SK-N-SH (cell line): ENCODE data around the gene APBB2.

ENCODE experiments used
- CTCF ChIP-seq: fragments of 200-600 bp; sonication (generic); IDR thresholded peaks from 2 replicates; pipeline ENCODE4 v1.6.1; 2017; ENCODE audit warnings: antibody characterized with exemption, mild to moderate bottlenecking, moderate library complexity
- EP300 ChIP-seq, 2 experiments: IDR thresholded peaks; 2 replicates each; pipeline versions ENCODE4 v1.4.0 to v1.6.1; 2012; ENCODE audit warnings: borderline replicate concordance in 1 of 2, low read depth in 1 of 2, low read length in 1 of 2
- JUND ChIP-seq: IDR thresholded peaks from 2 replicates; pipeline ENCODE4 v1.4.0; 2012
- TAF1 ChIP-seq: IDR thresholded peaks from 2 replicates; pipeline ENCODE4 v1.6.1; 2012; ENCODE audit warnings: low read depth, mild to moderate bottlenecking, low read length, moderate library complexity, borderline replicate concordance
- YY1 ChIP-seq: IDR thresholded peaks from 2 replicates; pipeline ENCODE4 v1.4.0; 2012; ENCODE audit warnings: low read depth, mild to moderate bottlenecking
- TF ChIP-seq, protein P1 (sequence below): fragments of 150-350 bp; IDR thresholded peaks from 2 replicates; pipeline ENCODE4 v1.6.1; 2016; ENCODE audit warnings: mild to moderate bottlenecking, low read depth, low read length
- TF ChIP-seq, protein P2 (sequence below): fragments of 150-350 bp; IDR thresholded peaks from 2 replicates; pipeline ENCODE4 v1.6.1; 2017; ENCODE audit warnings: antibody characterized with exemption, low read length, low read depth, borderline replicate concordance

- TF ChIP-seq CTCF (no peak), EP300 (IDR thresholded peaks at IDR 0.05; ENCODE audit: borderline replicate concordance in 1 of 2, low read depth in 1 of 2, low read length in 1 of 2) (no peak), TAF1 (no peak), YY1 (no peak), JUND (no peak)
- TF ChIP-seq, protein P1, sequence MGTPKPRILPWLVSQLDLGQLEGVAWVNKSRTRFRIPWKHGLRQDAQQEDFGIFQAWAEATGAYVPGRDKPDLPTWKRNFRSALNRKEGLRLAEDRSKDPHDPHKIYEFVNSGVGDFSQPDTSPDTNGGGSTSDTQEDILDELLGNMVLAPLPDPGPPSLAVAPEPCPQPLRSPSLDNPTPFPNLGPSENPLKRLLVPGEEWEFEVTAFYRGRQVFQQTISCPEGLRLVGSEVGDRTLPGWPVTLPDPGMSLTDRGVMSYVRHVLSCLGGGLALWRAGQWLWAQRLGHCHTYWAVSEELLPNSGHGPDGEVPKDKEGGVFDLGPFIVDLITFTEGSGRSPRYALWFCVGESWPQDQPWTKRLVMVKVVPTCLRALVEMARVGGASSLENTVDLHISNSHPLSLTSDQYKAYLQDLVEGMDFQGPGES: no peak
- TF ChIP-seq, protein P2, sequence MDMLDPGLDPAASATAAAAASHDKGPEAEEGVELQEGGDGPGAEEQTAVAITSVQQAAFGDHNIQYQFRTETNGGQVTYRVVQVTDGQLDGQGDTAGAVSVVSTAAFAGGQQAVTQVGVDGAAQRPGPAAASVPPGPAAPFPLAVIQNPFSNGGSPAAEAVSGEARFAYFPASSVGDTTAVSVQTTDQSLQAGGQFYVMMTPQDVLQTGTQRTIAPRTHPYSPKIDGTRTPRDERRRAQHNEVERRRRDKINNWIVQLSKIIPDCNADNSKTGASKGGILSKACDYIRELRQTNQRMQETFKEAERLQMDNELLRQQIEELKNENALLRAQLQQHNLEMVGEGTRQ: no peak
These were observed 248.3 kb downstream of the APBB2 start for GRCh38 chr4:40966091-40966490.
